GM12875 (cell line): ENCODE measurements around the gene APMAP.

ENCODE experiments used
- H3K4me3 ChIP-seq: one replicate; pipeline ENCODE4 v1.5.1; 2011; ENCODE audit warnings: low read depth, low read length, control low read depth
- CTCF ChIP-seq: IDR thresholded peaks from 2 replicates; pipeline ENCODE4 v1.5.1; 2011; ENCODE audit warnings: low read depth, mild to moderate bottlenecking, control low read depth, inconsistent platforms, low read length, moderate library complexity, borderline replicate concordance; ENCODE audit not compliant: insufficient read depth

APMAP gene

GRCh38 chr20:24917797-24918578 is 74.6 kb downstream of the APMAP start:
- H3K4me3 ChIP-seq: no peak overlapping the region
- peak; percentile 81 for TF ChIP-seq CTCF

DNA sequence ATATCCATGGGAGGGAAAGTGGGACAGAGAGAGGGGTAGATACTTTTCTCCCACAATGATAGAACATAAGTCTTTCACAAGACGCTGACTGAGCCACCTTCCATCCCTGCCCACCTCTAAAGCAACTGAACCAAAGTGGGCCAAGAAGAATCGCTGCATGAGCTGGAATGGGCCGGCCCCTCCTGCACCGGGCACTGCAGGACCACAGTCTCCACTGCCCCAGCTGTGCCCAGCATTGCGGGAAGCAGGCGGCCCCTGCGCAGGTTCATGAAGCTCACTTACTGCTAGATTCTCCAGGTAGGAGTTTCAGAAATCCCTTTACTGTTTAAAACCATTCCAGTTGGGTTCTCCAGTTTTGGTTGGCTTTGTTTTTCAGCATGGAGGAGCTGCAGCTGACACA is 75.5 kb downstream of the APMAP start:
- H3K4me3 ChIP-seq: no peak overlapping the region
- TF ChIP-seq CTCF: no peak

GRCh38 chr20:24916412-24916811 is 76.1 kb downstream of the APMAP start:
- TF ChIP-seq CTCF: no peak
- no peak overlapping the region for H3K4me3 ChIP-seq

- no peak for TF ChIP-seq CTCF
Observed at GRCh38 chr20:24915892-24916291, 76.7 kb downstream of the APMAP start.

GRCh38 chr20:24915440-24915839 is 77.1 kb downstream of the APMAP start:
- TF ChIP-seq CTCF: no peak

More at GRCh38 chr20:24915892-24916291, 76.7 kb downstream of the APMAP start:
- no peak overlapping the region for H3K4me3 ChIP-seq

GRCh38 chr20:24914388-24915241 is 77.9 kb downstream of the APMAP start:
- H3K4me3 ChIP-seq: no peak overlapping the region
- no peak for TF ChIP-seq CTCF

More at GRCh38 chr20:24915440-24915839, 77.1 kb downstream of the APMAP start:
- no peak overlapping the region for H3K4me3 ChIP-seq

- no peak for TF ChIP-seq CTCF
Observed at GRCh38 chr20:24913076-24913628, 79.4 kb downstream of the APMAP start.

More at GRCh38 chr20:24913076-24913628, 79.4 kb downstream of the APMAP start:
- no peak overlapping the region for H3K4me3 ChIP-seq
